Stimulated activated CD4-positive, alpha-beta T cell treated with anti-CD3 and anti-CD28 coated beads, Interleukin-12 subunit alpha, Interleukin-12 subunit beta, amount 100 ng/mL, for 4 hours (primary cell): Measurements from ENCODE around the gene C3orf22.

ENCODE experiments used
- DNase-seq: peaks from one replicate; pipeline ENCODE4 v3.0.0-alpha.2; 2020

The C3orf22 gene

GRCh38 chr3:126556637-126557414 is 1.9 kb downstream of the C3orf22 start:
- no peak for DNase-seq

- DNase-seq = no peak
Measured at GRCh38 chr3:126555795-126556636, 2.7 kb downstream of the C3orf22 start.

GRCh38 chr3:126554560-126555525 is 3.9 kb downstream of the C3orf22 start:
- no peak for DNase-seq

GRCh38 chr3:126553284-126554084 is 5.2 kb downstream of the C3orf22 start:
- no peak for DNase-seq

- no peak for DNase-seq
Measured at GRCh38 chr3:126552688-126553283, 5.9 kb downstream of the C3orf22 start.

- DNase-seq = no peak
Measured at GRCh38 chr3:126551839-126552687, 6.7 kb downstream of the C3orf22 start.

GRCh38 chr3:126551121-126551838 is 7.5 kb downstream of the C3orf22 start:
- no peak for DNase-seq

GRCh38 chr3:126550488-126551051 is 8.2 kb downstream of the C3orf22 start:
- DNase-seq = no peak

- DNase-seq = no peak
Measured at GRCh38 chr3:126549861-126550487, 8.8 kb downstream of the C3orf22 start.

- DNase-seq = no peak
Measured at GRCh38 chr3:126548556-126549466, 9.9 kb downstream of the C3orf22 start.

- no peak for DNase-seq
Measured at GRCh38 chr3:126547721-126548120, 11.0 kb downstream of the C3orf22 start.

GRCh38 chr3:126546549-126547239 is 12.0 kb downstream of the C3orf22 start:
- DNase-seq = no peak

- no peak for DNase-seq
Measured at GRCh38 chr3:126546013-126546412, 12.7 kb downstream of the C3orf22 start.

GRCh38 chr3:126545544-126545943 is 13.2 kb downstream of the C3orf22 start:
- DNase-seq = no peak

- no peak for DNase-seq
Measured at GRCh38 chr3:126544596-126545281, 14.0 kb downstream of the C3orf22 start.

- no peak for DNase-seq
Measured at GRCh38 chr3:126543457-126544061, 15.2 kb downstream of the C3orf22 start.
